GM18526 (cell line): Measurements from ENCODE around the gene ANKS3.
A peak's percentile ranks its signal among the peaks of the same experiment; 100 is the strongest.

Experiments
- POLR2A ChIP-seq: IDR thresholded peaks from 3 replicates; pipeline ENCODE4 v1.6.1; 2011; ENCODE audit not compliant: insufficient read length; ENCODE audit errors: extremely low read depth

ANKS3 gene

GRCh38 chr16:4745274-4745569 lies 11.2 kb upstream of the ANKS3 start:
- no peak for TF ChIP-seq POLR2A

GRCh38 chr16:4744555-4745273 lies 10.6 kb upstream of the ANKS3 start:
- TF ChIP-seq POLR2A: no peak

GRCh38 chr16:4743226-4743878 lies 9.3 kb upstream of the ANKS3 start:
- no peak for TF ChIP-seq POLR2A

GRCh38 chr16:4737545-4737944 lies 3.5 kb upstream of the ANKS3 start:
- no peak for TF ChIP-seq POLR2A

GRCh38 chr16:4736546-4736945 lies 2.5 kb upstream of the ANKS3 start:
- TF ChIP-seq POLR2A: no peak

- TF ChIP-seq POLR2A: peak; percentile 69
Observed at GRCh38 chr16:4734730-4735535, 862 bp upstream of the ANKS3 start.

GRCh38 chr16:4733747-4734062 lies 366 bp downstream of the ANKS3 start:
- TF ChIP-seq POLR2A: no peak

- no peak for TF ChIP-seq POLR2A
Observed at GRCh38 chr16:4733211-4733742, 794 bp downstream of the ANKS3 start.

GRCh38 chr16:4729876-4730275 lies 4.2 kb downstream of the ANKS3 start:
- no peak for TF ChIP-seq POLR2A

- no peak for TF ChIP-seq POLR2A
Observed at GRCh38 chr16:4728676-4729075, 5.4 kb downstream of the ANKS3 start.

GRCh38 chr16:4726616-4727015 lies 7.5 kb downstream of the ANKS3 start:
- TF ChIP-seq POLR2A: no peak

GRCh38 chr16:4724661-4725270 lies 9.3 kb downstream of the ANKS3 start:
- TF ChIP-seq POLR2A: no peak

GRCh38 chr16:4723071-4723767 lies 10.9 kb downstream of the ANKS3 start:
- no peak for TF ChIP-seq POLR2A

- no peak for TF ChIP-seq POLR2A
Observed at GRCh38 chr16:4718466-4718865, 15.6 kb downstream of the ANKS3 start.

GRCh38 chr16:4714996-4715395 lies 19.1 kb downstream of the ANKS3 start:
- TF ChIP-seq POLR2A: no peak

- TF ChIP-seq POLR2A: no peak
Observed at GRCh38 chr16:4713663-4714501, 20.2 kb downstream of the ANKS3 start.
